ENCODE data around the gene NKIRAS1. TPM values are rescaled to one million over a fixed set of nuclear protein-coding genes. Genes with fewer than 3 reads are reported as not detected.

NKIRAS1 gene
- polyA plus RNA-seq, 3 donors = 0.69 to 2.0 (median 1.9) TPM

- no peaks in the 10 kb centered on the region for H3K9me3 Mint-ChIP-seq
- H3K27ac Mint-ChIP-seq = peak overlapping the region in 1 of 7 donors; percentile 2
- H3K4me1 ChIP-seq (ENCODE audit: control insufficient read depth in 1 of 2, insufficient read depth in 2 of 2, low read length in 2 of 2) = no peaks in the 10 kb centered on the region
- DNase-seq = no peak
- 100% methylated on average over 4 of the region's 4 CpGs for WGBS (ENCODE audit: insufficient coverage)
- H3K27ac ChIP-seq (ENCODE audit: low read depth in 1 of 2, low read length in 2 of 2) = no peak overlapping the region
- no peak overlapping the region for H3K4me3 Mint-ChIP-seq
- H3K36me3 ChIP-seq (replicated peaks in 1 of 2; ENCODE audit: control insufficient read depth in 1 of 2, insufficient read depth in 2 of 2, low read length in 2 of 2) = peaks cover 15 to 63% of the 10 kb centered on the region in 2 donors
- H3K9me3 ChIP-seq (replicated peaks in 1 of 2; ENCODE audit: control insufficient read depth in 1 of 2, insufficient read depth in 1 of 2, low read length in 2 of 2) = no peaks in the 10 kb centered on the region
- no peak overlapping the region for H2AFZ ChIP-seq (ENCODE audit: insufficient read depth, low read depth, low read length, poor library complexity, severe bottlenecking)
- H4K20me1 ChIP-seq (ENCODE audit: insufficient read depth, low read length) = peaks cover 7% of the 10 kb centered on the region
- H3K4me1 Mint-ChIP-seq = no peaks in the 10 kb centered on the region
- H3K79me2 ChIP-seq (ENCODE audit: insufficient read depth, low read length) = no peaks in the 10 kb centered on the region
- no peak overlapping the region for H3K4me3 ChIP-seq (replicated peaks in 1 of 3; ENCODE audit: low read depth in 2 of 3, low read length in 3 of 3)
- H3K27me3 Mint-ChIP-seq (ENCODE audit: low read depth in 3 of 3) = peaks cover 0 to 3% (median 2%) of the 10 kb centered on the region in 3 donors
- no peak for TF ChIP-seq CTCF (IDR thresholded peaks at IDR 0.05)
- no peak overlapping the region for H3K4me2 ChIP-seq (replicated peaks; ENCODE audit: extremely low read depth, low read length, poor library complexity, severe bottlenecking)
- no peaks in the 10 kb centered on the region for H3K27me3 ChIP-seq (ENCODE audit: control insufficient read depth in 2 of 2, insufficient read depth in 2 of 2, low read length in 2 of 2)
- H3K9ac ChIP-seq (ENCODE audit: insufficient read depth, low read length, poor library complexity, severe bottlenecking) = no peak overlapping the region
- intact Hi-C loops (cut with micrococcal nuclease) = no loop called here
- peaks cover 44 to 53% of the 10 kb centered on the region in 2 donors for H3K36me3 Mint-ChIP-seq
Observed at GRCh38 chr3:23895181-23895580, 21.6 kb downstream of the NKIRAS1 start.

DNA sequence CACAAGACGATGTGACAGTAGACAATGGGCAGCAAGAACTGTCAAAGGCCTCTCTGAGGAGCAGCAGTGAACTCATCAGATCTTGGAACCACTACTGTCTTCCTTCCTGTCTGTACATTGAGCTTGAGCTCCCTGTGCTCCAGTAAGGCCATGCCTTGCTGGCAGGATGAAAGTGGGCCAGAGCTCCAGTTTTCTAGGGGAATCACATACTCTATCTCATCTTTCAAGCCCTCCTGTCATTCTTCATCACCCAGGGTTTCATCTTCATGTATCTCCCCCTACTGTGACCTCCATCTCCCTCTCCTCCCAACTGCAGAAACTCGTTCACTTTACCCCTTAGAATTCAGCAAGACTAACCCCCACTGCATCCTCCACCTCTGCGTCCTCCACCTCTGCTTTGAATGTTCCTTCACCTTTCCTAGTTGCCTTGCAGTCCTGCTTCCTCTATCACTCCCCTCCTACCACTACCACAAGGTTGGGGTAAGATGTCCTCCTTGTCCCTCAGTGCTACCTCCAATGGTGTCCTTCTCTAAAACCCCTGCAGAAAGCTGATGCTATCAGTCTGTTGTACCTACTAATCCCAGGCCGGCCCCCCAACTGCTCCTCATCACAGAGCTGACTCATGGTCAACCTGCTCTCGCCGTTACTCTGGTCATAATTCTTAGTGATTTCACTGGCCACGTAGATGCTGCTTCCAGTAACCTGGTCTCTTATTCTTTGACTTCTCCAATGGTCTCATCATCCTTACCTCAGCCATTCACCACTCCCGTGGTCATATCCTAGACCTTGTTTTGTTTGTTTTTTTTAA, 22.3 kb downstream of the NKIRAS1 start:
- Histone ChIP-seq H3K9ac (ENCODE audit: insufficient read depth, low read length, poor library complexity, severe bottlenecking) (no peak overlapping the region), H3K27ac (ENCODE audit: low read depth in 1 of 2, low read length in 2 of 2) (no peak overlapping the region), H2AFZ (ENCODE audit: insufficient read depth, low read depth, low read length, poor library complexity, severe bottlenecking) (no peak overlapping the region), H3K79me2 (ENCODE audit: insufficient read depth, low read length) (no peaks in the 10 kb centered on the region), H3K4me1 (ENCODE audit: control insufficient read depth in 1 of 2, insufficient read depth in 2 of 2, low read length in 2 of 2) (peaks cover 1 to 2% of the 10 kb centered on the region in 2 donors), H3K27me3 (ENCODE audit: control insufficient read depth in 2 of 2, insufficient read depth in 2 of 2, low read length in 2 of 2) (no peaks in the 10 kb centered on the region), H3K9me3 (replicated peaks in 1 of 2; ENCODE audit: control insufficient read depth in 1 of 2, insufficient read depth in 1 of 2, low read length in 2 of 2) (no peaks in the 10 kb centered on the region), H3K4me2 (replicated peaks; ENCODE audit: extremely low read depth, low read length, poor library complexity, severe bottlenecking) (no peak overlapping the region), H3K4me3 (replicated peaks in 1 of 3; ENCODE audit: low read depth in 2 of 3, low read length in 3 of 3) (no peak overlapping the region), H4K20me1 (ENCODE audit: insufficient read depth, low read length) (peaks cover 14% of the 10 kb centered on the region), H3K36me3 (replicated peaks in 1 of 2; ENCODE audit: control insufficient read depth in 1 of 2, insufficient read depth in 2 of 2, low read length in 2 of 2) (peaks cover 14 to 60% of the 10 kb centered on the region in 2 donors)
- peaks cover 1% of the 10 kb centered on the region for H3K4me1 Mint-ChIP-seq
- H3K4me3 Mint-ChIP-seq = no peak overlapping the region
- H3K36me3 Mint-ChIP-seq = peaks cover 43 to 51% of the 10 kb centered on the region in 2 donors
- H3K27me3 Mint-ChIP-seq (ENCODE audit: low read depth in 3 of 3) = peaks cover 0 to 3% (median 2%) of the 10 kb centered on the region in 3 donors
- DNase-seq = no peak
- intact Hi-C loops (cut with micrococcal nuclease) = no loop called here
- H3K27ac Mint-ChIP-seq = peak overlapping the region in 2 of 7 donors; percentile 2 to 55
- WGBS (ENCODE audit: insufficient coverage) = 95% methylated on average over 7 of the region's 8 CpGs
- TF ChIP-seq CTCF (IDR thresholded peaks at IDR 0.05) = no peak
- H3K9me3 Mint-ChIP-seq = no peaks in the 10 kb centered on the region

Measured in CD14-positive monocyte (primary cell).